ENCODE results near the gene SMAP2.

SMAP2 gene

GRCh38 chr1:40357625-40358024 lies 15.9 kb upstream of the SMAP2 start:
- Histone ChIP-seq H3K4me1 (ENCODE audit: insufficient read depth, low read length) (no peaks in the 10 kb centered on the region), H3K9ac (ENCODE audit: low read depth, low read length) (no peak overlapping the region), H3K36me3 (ENCODE audit: insufficient read depth, low read length) (no peaks in the 10 kb centered on the region), H3K9me3 (ENCODE audit: control insufficient read depth, insufficient read depth, low read length) (peaks cover 4% of the 10 kb centered on the region; the same call in 1 of the 2 replicates)

GRCh38 chr1:40360631-40361030 lies 12.9 kb upstream of the SMAP2 start:
- no peak overlapping the region for H3K9ac ChIP-seq (ENCODE audit: low read depth, low read length)
- H3K9me3 ChIP-seq (ENCODE audit: control insufficient read depth, insufficient read depth, low read length), result peaks cover 4% of the 10 kb centered on the region; the same call in 1 of the 2 replicates
- H3K4me1 ChIP-seq (ENCODE audit: insufficient read depth, low read length), result peaks cover 4% of the 10 kb centered on the region; the same call in 1 of the 2 replicates
- no peaks in the 10 kb centered on the region for H3K36me3 ChIP-seq (ENCODE audit: insufficient read depth, low read length)

DNA sequence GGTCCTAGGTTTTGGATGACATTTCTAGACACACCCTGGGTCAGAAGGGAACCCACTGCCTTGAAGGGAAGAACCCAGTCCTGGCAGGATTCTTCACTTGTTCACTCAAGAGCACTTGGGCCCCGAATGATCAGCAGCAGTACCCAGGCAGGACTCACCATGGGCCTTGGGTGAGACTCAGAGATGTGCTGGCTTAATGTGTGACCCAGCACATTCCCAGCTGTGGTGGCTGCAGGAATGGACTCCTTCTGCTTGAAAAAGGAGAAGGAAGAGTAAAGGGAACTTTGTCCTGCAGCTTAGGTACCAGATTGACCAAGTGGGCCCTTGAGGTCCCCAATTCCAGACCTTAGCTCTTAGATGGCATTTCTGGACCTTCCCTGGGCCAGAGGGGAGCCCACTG lies 12.3 kb upstream of the SMAP2 start:
- Histone ChIP-seq H3K4me1 (ENCODE audit: insufficient read depth, low read length) (peaks cover 4% of the 10 kb centered on the region; the same call in 1 of the 2 replicates), H3K36me3 (ENCODE audit: insufficient read depth, low read length) (no peaks in the 10 kb centered on the region), H3K9ac (ENCODE audit: low read depth, low read length) (no peak overlapping the region), H3K9me3 (ENCODE audit: control insufficient read depth, insufficient read depth, low read length) (peaks cover 4% of the 10 kb centered on the region; the same call in 1 of the 2 replicates)

DNA sequence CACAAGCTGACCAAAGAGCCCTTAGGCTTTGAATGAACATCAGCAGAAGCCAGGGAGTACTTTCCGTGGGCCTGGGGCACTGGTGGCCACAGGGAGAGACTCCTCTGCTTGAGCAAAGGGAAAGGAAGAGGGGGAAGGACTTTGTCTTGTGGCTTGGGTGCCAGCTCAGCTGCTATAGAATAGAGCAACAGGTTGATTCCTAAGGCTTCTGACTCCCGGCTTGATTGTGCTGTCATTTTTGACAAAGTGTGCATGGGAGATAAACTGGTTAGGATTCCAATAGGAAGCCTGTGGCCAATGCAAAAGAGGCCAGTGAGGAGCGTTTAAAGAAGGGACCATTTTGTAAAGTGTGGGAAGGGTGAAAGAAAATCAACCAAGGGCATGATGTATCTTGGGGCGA lies 11.9 kb upstream of the SMAP2 start:
- Histone ChIP-seq H3K4me1 (ENCODE audit: insufficient read depth, low read length) (peaks cover 4% of the 10 kb centered on the region; the same call in 1 of the 2 replicates), H3K36me3 (ENCODE audit: insufficient read depth, low read length) (no peaks in the 10 kb centered on the region), H3K9me3 (ENCODE audit: control insufficient read depth, insufficient read depth, low read length) (peaks cover 4% of the 10 kb centered on the region; the same call in 1 of the 2 replicates), H3K9ac (ENCODE audit: low read depth, low read length) (no peak overlapping the region)

GRCh38 chr1:40362199-40362598 lies 11.3 kb upstream of the SMAP2 start:
- no peaks in the 10 kb centered on the region for H3K36me3 ChIP-seq (ENCODE audit: insufficient read depth, low read length)
- H3K4me1 ChIP-seq (ENCODE audit: insufficient read depth, low read length), result peaks cover 4% of the 10 kb centered on the region; the same call in 1 of the 2 replicates
- H3K9me3 ChIP-seq (ENCODE audit: control insufficient read depth, insufficient read depth, low read length), result peaks cover 4% of the 10 kb centered on the region; the same call in 1 of the 2 replicates
- no peak overlapping the region for H3K9ac ChIP-seq (ENCODE audit: low read depth, low read length)

DNA sequence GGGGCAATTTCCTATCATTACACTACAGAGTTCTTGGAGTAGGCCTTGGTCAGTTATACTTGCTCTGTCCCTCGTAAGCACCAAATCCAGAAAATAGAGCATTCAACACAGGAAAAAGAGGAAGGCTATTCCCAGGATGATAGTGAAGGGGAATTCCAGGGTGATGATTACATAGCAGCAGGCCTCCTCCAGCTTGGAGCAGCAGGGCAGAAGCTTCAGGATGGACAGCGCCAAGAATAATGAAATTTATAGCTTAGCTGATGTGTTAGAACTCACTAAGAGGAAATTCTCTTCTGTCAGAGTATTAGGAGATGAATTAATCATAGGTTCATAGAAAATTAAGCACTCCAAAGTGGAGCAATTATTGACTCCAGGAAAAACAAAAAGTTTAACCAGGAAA lies 10.8 kb upstream of the SMAP2 start:
- peaks cover 4% of the 10 kb centered on the region; the same call in 1 of the 2 replicates for H3K4me1 ChIP-seq (ENCODE audit: insufficient read depth, low read length)
- peaks cover under 1% of the 10 kb centered on the region; the same call in 1 of the 2 replicates for H3K9me3 ChIP-seq (ENCODE audit: control insufficient read depth, insufficient read depth, low read length)
- no peaks in the 10 kb centered on the region for H3K36me3 ChIP-seq (ENCODE audit: insufficient read depth, low read length)
- no peak overlapping the region for H3K9ac ChIP-seq (ENCODE audit: low read depth, low read length)

GRCh38 chr1:40363721-40364120 lies 9.8 kb upstream of the SMAP2 start:
- no peak overlapping the region for H3K9ac ChIP-seq (ENCODE audit: low read depth, low read length)
- H3K9me3 ChIP-seq (ENCODE audit: control insufficient read depth, insufficient read depth, low read length), result no peaks in the 10 kb centered on the region
- H3K4me1 ChIP-seq (ENCODE audit: insufficient read depth, low read length), result peaks cover 4% of the 10 kb centered on the region; the same call in 1 of the 2 replicates
- H3K36me3 ChIP-seq (ENCODE audit: insufficient read depth, low read length), result no peaks in the 10 kb centered on the region

DNA sequence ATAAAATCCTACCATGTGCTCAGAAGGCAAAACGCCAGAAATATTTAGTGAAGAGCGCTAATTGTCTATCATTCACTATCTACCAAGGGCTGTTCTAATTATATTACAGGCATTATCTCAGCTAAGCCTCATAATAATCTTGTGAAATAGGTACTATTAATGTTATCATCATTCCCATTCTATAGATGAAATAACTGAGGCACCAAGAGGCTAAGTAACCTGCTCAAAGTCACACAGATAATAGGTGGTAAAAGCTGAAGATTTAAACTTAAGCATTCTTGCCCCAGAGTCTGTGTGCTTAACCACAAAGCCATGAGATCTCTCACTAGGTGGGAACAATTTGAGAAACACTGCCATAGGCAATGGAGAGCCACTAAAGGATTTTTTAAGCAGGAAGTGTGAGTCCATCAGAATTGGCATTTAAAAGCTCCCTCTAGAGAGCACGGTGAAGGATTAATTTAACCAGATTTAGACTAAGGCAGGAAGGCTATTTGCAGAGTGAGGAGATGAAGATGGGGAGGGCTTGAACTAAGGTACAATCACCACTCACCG lies 1.7 kb upstream of the SMAP2 start:
- peaks cover 3% of the 10 kb centered on the region; the same call in 1 of the 2 replicates for H3K4me1 ChIP-seq (ENCODE audit: insufficient read depth, low read length)
- no peaks in the 10 kb centered on the region for H3K36me3 ChIP-seq (ENCODE audit: insufficient read depth, low read length)
- H3K9me3 ChIP-seq (ENCODE audit: control insufficient read depth, insufficient read depth, low read length), result no peaks in the 10 kb centered on the region
- no peak overlapping the region for H3K9ac ChIP-seq (ENCODE audit: low read depth, low read length)

DNA sequence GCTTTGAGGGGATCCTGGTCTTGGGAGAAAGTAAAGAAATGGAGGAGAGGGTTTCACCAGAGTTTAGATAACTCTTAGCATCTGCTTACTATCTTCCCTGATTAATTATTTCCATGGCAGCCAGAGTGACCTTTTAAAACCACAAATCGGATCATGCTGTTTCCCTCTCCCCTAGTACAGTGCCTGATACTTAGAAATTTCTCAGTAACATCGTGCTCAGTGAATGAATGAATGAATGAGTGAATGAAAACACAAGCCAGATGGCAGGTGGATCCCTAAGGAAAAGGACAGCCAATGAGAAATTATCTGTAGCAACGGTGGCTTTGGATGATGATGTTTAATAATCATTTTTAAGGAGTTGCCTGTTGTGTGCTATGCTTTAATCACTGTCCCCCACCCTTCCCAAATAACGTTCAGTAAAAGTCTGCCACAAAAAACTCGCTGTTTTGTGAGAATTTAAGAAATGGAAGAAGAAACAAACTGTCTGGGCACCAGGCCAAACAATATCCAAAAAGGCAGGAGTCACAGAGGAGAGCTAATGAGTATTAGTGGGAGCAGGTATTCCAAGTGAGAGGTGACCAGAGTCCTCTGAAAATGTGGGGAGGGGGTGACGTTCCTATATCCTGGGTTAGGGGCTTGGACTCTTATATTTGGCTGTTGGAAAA lies 737 bp upstream of the SMAP2 start:
- Histone ChIP-seq H3K36me3 (ENCODE audit: insufficient read depth, low read length) (no peaks in the 10 kb centered on the region), H3K9ac (ENCODE audit: low read depth, low read length) (no peak overlapping the region), H3K9me3 (ENCODE audit: control insufficient read depth, insufficient read depth, low read length) (no peaks in the 10 kb centered on the region), H3K4me1 (ENCODE audit: insufficient read depth, low read length) (peaks cover 3% of the 10 kb centered on the region; the same call in 1 of the 2 replicates)

- Histone ChIP-seq H3K36me3 (ENCODE audit: insufficient read depth, low read length) (no peaks in the 10 kb centered on the region), H3K9me3 (ENCODE audit: control insufficient read depth, insufficient read depth, low read length) (no peaks in the 10 kb centered on the region), H3K9ac (ENCODE audit: low read depth, low read length) (no peak overlapping the region), H3K4me1 (ENCODE audit: insufficient read depth, low read length) (no peaks in the 10 kb centered on the region; the same call in 1 of the 2 replicates)
Observed at GRCh38 chr1:40377512-40377911, 4.0 kb downstream of the SMAP2 start.

- H3K36me3 ChIP-seq (ENCODE audit: insufficient read depth, low read length), result no peaks in the 10 kb centered on the region
- no peak overlapping the region for H3K9ac ChIP-seq (ENCODE audit: low read depth, low read length)
- H3K9me3 ChIP-seq (ENCODE audit: control insufficient read depth, insufficient read depth, low read length), result no peaks in the 10 kb centered on the region
- H3K4me1 ChIP-seq (ENCODE audit: insufficient read depth, low read length), result 0 out of 2 replicates have a peak, but pooled peaks cover 7% of the 10 kb centered on the region
Observed at GRCh38 chr1:40379785-40380452, 6.4 kb downstream of the SMAP2 start.

- Histone ChIP-seq H3K9ac (ENCODE audit: low read depth, low read length) (no peak overlapping the region), H3K36me3 (ENCODE audit: insufficient read depth, low read length) (no peaks in the 10 kb centered on the region), H3K4me1 (ENCODE audit: insufficient read depth, low read length) (0 out of 2 replicates have a peak, but pooled peaks cover 7% of the 10 kb centered on the region), H3K9me3 (ENCODE audit: control insufficient read depth, insufficient read depth, low read length) (no peaks in the 10 kb centered on the region)
Observed at GRCh38 chr1:40380817-40381216, 7.3 kb downstream of the SMAP2 start.

DNA sequence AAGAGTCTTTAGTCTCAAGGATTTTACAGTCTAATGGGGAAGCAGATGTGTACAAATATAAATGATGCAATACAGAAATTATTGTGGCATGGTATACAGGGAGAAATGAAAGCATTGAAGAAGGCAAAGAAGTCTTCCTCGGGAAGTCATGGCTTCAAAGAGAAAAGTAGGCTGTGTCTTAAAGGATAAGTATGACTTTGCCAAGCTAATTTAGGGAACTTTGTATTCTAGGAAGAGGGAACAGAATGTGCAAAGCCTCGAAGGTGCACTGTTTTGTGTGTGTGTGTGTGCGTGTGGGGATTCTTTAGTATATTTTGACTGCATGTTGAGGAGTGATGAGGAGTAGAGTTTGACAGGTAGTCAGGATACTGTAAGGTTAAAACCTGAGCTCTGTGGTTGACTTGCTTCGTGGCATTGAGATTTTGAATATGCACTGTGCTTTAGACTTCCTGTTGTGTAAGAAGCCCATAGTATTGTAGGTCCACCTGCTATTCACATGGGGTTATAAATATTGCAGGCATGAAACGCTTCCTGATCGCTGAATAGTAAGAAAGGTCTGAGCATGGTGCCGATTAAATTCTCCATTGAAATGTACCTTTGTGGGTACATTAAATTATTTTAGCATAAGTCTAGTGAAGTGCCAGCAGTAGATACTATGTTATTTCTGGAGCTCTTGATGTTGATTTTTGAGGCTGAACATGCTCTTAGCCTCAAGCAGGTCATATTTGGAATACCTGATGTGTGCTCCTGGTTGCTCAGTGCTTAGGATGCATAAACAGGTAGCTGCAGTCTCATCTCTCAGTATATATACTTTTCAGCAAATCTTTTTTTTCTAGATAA lies 8.0 kb downstream of the SMAP2 start:
- 0 out of 2 replicates have a peak, but pooled peaks cover 7% of the 10 kb centered on the region for H3K4me1 ChIP-seq (ENCODE audit: insufficient read depth, low read length)
- no peaks in the 10 kb centered on the region for H3K9me3 ChIP-seq (ENCODE audit: control insufficient read depth, insufficient read depth, low read length)
- H3K9ac ChIP-seq (ENCODE audit: low read depth, low read length), result no peak overlapping the region
- no peaks in the 10 kb centered on the region for H3K36me3 ChIP-seq (ENCODE audit: insufficient read depth, low read length)

DNA sequence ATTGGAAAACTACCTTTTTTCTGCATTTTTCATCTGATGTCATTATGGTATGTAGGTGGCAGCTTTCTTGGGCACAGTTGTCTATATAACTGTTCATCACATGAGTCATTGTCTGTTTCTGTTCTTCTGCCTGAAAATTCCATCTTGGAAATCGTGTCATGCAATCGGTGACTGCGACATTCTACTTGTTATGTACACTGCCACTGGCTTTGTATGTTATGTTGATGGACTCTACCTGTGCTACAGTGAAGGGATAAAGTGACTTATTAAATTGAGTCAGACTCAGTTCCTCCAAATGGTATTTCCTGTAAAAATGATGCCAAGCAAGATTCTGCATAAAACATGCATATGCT lies 8.6 kb downstream of the SMAP2 start:
- no peaks in the 10 kb centered on the region for H3K9me3 ChIP-seq (ENCODE audit: control insufficient read depth, insufficient read depth, low read length)
- H3K9ac ChIP-seq (ENCODE audit: low read depth, low read length), result no peak overlapping the region
- no peaks in the 10 kb centered on the region for H3K36me3 ChIP-seq (ENCODE audit: insufficient read depth, low read length)
- 0 out of 2 replicates have a peak, but pooled peaks cover 7% of the 10 kb centered on the region for H3K4me1 ChIP-seq (ENCODE audit: insufficient read depth, low read length)
